GM18498 (cell line): Measurements from ENCODE around the gene NLGN1.
A peak's percentile ranks its signal among the peaks of the same experiment; 100 is the strongest.

Source experiments
- ATAC-seq: cut with Tn5 transposase; IDR thresholded peaks from one replicate; pipeline ENCODE4 v1.9.1; 2021; ENCODE audit warnings: mild to moderate bottlenecking, moderate library complexity; ENCODE audit not compliant: unreplicated experiment

The NLGN1 gene

GRCh38 chr3:174132006-174132405 lies 734.5 kb downstream of the NLGN1 start:
- no peak for ATAC-seq

DNA sequence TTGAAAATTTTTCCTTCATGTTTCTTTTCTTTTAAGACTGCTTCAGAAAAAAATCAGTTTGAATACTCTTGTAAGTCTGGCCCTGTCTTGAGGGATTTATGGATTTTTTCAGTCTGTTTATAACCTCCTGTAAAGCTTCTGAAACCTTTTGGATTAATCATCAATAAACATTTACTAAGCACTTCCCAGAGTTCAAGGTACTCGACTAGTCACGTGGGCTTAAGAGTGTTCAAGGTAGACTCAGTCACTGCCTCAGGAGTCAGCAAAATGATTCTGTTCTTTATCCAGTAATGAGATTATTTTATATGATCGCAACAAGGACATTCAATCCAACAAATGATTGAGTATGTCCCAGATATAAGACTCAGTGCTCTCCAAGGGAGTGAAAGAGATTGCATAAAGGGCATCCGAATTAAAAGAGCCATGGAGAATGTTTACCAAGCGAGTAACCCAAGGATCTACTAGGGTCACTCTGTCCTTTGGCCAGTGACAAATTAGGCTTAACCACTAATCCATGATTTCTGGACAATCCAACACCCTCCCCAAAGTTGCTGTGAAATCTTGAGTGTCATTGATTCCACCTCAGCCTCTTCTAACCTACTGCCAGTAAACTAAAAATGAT lies 735.0 kb downstream of the NLGN1 start:
- ATAC-seq, result no peak

- ATAC-seq, result no peak
These were observed 748.5 kb downstream of the NLGN1 start for GRCh38 chr3:174146008-174146407.

DNA sequence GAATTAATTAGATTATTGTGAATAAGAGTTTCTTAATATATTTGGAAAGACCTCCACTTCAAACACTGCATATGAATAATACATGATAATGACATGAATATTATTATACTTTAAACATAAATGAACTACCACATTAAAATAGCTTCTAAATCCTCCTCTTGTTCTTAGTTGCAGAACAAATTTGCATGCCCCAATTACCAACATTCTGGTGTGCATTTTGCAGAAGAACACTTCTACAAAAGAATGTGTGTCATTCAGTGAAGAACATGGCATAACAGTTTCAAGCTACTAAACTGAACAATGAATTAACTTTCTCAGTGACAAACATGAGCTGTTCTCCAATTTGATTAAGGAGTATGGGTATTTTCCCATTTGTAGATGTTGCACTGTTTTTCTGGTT lies 750.3 kb downstream of the NLGN1 start:
- no peak for ATAC-seq

DNA sequence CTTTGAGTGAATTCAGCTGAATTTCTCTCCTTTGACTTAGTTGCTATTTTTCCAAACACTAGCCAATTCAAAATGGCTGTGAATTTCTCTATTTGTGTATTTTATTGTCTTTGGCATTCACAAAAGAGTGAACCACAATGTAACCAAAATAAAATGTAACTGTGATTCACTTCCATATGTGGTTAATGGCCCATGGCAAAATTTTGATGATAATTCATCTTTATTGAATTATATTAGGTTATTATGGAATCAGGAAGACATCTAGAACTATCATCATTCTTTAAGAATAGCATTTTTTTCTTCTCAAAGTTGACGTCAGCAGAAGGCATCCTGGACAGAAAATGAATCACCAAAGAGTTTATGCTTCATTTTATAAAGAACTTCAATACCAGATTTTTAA lies 756.3 kb downstream of the NLGN1 start:
- no peak for ATAC-seq

DNA sequence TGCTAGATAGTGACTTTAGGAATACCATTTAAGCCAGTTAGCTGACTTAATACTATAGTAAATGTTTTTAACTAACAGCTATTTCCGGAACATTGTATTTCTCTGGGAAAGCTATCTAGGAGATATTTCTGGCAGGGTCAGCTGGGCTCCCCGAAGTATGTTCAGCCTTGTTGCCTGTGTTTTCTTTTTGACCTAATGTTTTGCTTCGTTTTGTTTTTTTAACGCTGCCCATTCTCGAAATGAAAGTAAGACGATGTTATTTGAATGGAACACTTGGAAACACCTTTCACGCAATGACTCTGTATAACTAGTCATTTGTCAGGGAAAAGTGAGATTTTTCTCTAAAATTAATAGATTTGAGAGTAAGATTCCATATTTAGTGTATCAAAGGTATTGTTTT lies 758.7 kb downstream of the NLGN1 start:
- no peak for ATAC-seq

DNA sequence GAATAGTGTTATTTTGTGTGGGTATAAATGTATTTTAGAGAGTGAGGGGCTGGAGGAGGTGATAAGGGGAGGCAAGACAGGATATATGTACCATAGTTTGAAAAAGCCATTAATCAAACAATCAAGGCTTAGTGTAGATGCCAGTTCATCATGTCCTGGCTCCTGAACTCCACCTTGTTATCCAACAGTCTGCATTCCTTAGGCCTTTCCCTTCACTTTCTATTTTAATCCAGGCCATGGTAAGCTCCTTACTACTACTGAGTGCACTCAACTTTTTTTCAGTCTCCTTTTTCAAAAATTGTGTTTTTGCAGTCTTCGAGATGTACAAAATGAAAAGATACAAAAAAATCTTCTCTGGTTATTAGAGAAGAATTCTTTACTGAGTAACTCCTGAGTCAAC lies 761.1 kb downstream of the NLGN1 start:
- no peak for ATAC-seq

DNA sequence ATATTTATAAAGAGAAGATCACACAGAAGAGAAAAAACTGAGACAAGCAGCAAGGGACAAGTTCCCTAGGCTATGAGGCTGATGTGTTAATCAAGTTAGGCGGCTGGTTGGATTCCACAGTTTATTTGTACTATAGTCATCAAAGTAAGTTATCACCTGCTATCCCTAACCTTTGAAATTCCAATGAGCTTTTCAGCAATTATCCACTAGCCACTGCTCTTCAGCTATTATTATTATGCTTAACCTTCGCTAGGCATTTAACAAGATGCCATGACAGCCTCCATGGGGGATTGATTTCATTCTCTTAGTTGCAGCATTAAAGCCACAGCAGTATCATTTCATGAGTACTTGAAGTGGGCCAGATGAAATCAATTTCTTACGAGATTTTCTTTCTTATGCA lies 762.1 kb downstream of the NLGN1 start:
- ATAC-seq, result no peak

- no peak for ATAC-seq
These were observed 765.0 kb downstream of the NLGN1 start for GRCh38 chr3:174162550-174162949.

GRCh38 chr3:174168026-174168425 lies 770.5 kb downstream of the NLGN1 start:
- no peak for ATAC-seq

DNA sequence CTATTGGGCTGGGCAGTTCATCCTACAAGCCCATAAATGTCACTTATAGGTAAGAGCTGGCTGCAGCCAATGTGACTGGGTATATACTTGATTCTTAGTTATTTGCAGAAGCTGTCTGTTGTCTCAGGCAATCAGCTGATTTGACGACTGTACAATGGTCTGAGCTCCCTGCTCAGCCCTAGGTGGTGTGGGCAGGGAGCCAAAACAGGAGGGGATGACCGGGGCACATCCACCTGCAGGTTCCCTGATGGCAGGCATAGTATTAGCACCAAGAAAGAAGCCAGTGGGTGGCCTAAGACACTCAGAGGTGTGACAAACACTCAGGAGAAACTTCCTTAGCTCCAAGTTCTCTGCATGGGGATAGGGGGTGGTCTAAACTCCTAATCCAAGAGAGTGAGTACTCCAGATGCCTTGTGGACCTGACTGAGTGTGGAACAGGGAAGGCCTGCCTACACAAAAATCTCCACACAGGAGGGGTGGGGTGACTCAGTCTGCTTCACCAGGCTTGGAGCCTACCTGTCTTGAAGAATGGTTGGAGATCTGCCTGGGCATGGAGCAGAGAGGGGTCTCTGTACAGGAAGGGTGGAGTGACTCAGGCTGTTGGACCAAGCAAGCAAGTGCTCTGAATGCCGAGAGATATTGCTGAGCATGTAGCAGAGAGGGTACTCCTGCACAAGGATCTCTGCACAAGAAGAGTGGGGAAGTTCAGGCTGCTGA lies 771.2 kb downstream of the NLGN1 start:
- no peak for ATAC-seq

DNA sequence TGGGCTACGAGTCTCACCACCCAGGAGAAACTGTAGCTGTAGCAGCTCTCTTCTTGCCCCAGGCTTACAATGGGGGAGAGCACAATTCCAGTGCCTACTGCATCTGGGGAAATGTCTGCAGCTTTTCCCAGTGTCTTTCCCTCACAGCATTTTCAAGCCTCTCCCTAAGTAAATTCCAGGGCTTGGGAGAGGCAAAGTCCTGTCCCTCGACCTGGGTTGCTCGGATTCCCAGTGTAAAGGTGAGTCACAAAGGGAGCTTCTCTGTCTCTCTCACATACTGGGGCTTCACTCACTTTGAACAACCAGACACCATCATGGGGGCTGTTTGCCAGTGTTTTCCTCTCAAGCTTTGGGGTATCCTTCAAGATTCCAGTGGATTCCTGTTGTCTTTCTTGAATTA lies 772.2 kb downstream of the NLGN1 start:
- ATAC-seq, result no peak

GRCh38 chr3:174170248-174170647 lies 772.7 kb downstream of the NLGN1 start:
- no peak for ATAC-seq

DNA sequence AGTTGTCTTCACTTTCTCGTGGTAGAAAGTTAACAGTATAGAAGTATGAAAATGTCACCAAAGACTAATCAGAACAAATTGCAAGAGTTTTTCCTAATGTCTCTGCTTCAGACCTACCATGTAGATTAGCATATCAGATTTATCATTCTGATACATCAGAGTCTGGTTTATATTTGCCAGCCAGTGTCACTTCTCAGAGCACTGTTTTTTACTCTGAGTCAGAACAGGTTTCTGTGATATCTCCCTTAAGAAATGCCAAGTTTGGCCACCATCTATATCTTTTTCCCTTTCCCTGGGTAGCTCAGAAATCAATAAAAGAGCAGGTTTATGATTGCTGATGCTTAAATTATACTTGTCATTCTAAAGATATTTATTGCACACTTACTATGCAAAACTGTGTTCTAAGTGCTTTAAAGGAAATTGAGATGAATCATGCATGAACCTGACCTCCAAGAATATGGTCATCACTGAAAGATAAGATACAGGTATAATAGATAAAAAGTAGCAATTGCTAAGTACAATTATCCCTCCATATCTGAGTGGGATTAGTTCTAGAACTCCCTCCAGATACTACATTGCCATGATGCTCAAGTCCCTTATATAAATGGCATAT lies 788.9 kb downstream of the NLGN1 start:
- no peak for ATAC-seq

- ATAC-seq, result peak; percentile 63
These were observed 793.8 kb downstream of the NLGN1 start for GRCh38 chr3:174191380-174191779.

DNA sequence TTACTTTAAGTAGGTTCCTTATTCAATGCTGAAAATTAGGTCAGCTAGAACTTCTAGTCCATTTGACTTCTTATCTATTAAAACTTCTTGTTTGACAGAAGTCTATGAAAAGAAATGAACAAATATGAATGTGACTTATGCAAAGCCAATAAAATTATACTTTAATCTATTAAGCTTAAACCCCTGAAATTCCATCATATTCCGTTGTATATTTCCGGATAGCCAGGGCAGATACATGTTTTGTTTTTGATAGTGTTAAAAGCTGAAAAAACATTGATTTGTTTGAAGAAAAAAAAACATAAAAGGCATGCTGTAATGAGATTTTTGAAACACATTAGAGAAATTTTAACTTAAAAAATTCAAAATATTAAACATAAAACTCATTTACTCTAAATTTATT lies 794.4 kb downstream of the NLGN1 start:
- no peak for ATAC-seq

DNA sequence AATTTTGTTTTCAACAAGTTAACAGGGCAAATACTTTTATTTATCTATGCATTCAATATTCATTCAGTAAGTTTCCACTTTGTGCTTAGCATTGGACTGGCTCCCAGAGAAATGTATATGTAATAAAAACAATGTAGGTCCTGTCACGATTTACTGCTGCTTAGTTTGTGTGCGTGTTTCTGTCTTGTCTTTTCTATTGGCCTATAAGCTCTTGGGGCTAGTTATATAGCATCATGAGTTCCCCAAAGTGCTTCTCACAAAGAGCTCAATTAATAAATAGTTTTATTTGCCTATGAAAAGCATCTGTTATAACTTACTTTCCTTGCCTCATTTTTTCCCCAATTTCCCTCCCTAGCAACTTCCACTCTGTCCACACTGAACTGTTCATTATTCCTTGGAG lies 794.9 kb downstream of the NLGN1 start:
- ATAC-seq, result no peak

DNA sequence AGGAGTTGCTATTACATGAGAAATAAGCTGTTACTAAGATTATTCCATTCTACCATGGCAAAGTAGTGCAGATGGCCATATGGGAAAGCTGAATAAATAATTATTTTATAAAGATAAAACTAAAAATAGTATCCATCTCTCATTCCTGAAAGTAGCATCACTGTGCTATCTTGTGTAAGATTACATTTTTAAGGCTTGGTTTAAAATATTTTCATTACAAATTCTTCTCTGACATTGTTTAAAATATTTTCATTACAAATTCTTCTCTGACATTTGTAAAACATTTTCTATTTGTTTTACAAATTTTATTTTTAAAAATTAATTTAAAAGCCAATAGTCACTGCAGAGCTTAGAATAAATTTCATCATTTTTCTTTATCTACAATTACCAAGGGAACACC lies 796.1 kb downstream of the NLGN1 start:
- ATAC-seq, result no peak

DNA sequence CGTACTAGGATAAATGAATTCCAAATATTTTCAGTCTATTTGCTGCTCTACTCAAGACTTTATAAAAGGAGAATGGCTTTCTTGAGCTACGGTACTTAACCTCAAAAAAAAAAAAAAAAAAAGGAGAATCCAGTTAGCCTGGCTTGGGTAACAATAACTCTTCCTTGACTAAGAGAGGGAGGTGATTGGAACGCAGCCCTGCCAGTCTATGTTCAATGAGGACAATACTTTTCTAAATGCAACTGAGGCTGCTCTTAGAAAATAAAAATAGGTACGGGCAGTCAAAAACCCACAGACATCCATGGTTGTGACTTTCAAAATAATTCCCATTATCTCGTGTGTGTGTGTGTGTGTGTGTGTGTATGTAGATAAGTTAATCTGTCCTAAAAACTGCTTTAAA lies 799.9 kb downstream of the NLGN1 start:
- no peak for ATAC-seq

DNA sequence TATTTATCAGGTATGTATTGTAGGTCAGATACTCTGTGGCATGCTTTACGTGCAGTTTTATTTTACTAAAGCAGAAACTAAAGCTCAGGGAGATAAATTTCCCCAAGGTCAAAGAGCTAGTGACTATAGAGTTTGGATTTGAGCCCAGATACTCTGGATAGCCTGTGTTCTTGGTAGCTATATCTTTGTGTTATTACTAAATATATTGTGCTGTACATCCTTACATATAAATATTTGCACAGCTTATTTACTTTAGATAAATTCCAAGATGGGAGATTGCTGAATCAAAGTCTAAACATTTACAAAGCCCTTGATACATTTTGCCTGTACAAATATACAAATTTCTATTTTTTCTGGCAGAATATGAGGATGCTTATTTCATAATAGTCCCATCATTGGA lies 800.7 kb downstream of the NLGN1 start:
- ATAC-seq, result no peak

DNA sequence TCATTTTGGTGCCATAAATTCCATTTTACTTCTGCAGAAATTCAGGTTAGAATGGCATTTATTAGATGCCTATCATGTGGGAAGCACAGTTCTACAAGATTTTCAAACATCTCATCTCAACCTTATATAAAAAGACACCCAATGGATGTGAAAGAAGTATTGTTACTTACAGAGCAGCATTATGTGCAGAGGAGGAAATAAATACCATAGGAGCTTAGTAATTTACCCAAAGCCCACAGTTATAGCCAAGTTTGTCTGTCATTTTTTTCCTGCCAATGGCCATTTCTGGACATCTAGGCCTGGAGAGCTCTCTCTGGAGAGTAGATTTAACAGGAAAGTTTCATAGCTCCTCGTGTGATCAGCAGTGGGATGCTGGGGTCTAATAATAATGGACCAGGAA lies 802.2 kb downstream of the NLGN1 start:
- no peak for ATAC-seq

- no peak for ATAC-seq
These were observed 804.6 kb downstream of the NLGN1 start for GRCh38 chr3:174202116-174202515.
